CD4-positive, alpha-beta T cell treated with Interleukin-15 for 1 hour (primary cell): Measurements from ENCODE around the gene REC8.
"Not testable (repeated sequence)": the region's sequence is repeated elsewhere in the genome, so short reads cannot be mapped to it uniquely, and the experiment has no call there.

Experiments
- DNase-seq: peaks from one replicate; pipeline ENCODE4 v3.0.0-alpha.2; 2020

The REC8 gene

GRCh38 chr14:24185741-24186140 is 13.9 kb downstream of the REC8 start:
- DNase-seq: no peak

- DNase-seq: no peak
These were observed 15.1 kb downstream of the REC8 start for GRCh38 chr14:24186831-24187538.

GRCh38 chr14:24187539-24187915 is 15.6 kb downstream of the REC8 start:
- DNase-seq: no peak

GRCh38 chr14:24188251-24189058 is 16.6 kb downstream of the REC8 start, which contains the start of gene IPO4:
Gene IPO4, minus strand, starts transcription at chr14:24188816. Its CDS starts 29 bp downstream, at chr14:24188787.
- peak; percentile 96 for DNase-seq

- no peak for DNase-seq
These were observed 17.1 kb downstream of the REC8 start for GRCh38 chr14:24189059-24189375.

- no peak for DNase-seq
These were observed 17.6 kb downstream of the REC8 start for GRCh38 chr14:24189460-24189859.

GRCh38 chr14:24190416-24190815 is 18.5 kb downstream of the REC8 start:
- no peak for DNase-seq

- no peak for DNase-seq
These were observed 21.1 kb downstream of the REC8 start for GRCh38 chr14:24192933-24193332.

- no peak for DNase-seq
These were observed 22.4 kb downstream of the REC8 start for GRCh38 chr14:24194186-24194872.

GRCh38 chr14:24194873-24195185 is 22.9 kb downstream of the REC8 start:
- DNase-seq: no peak

GRCh38 chr14:24195186-24196070 is 23.5 kb downstream of the REC8 start, which contains the start of gene TM9SF1:
Gene TM9SF1, minus strand, starts transcription at chr14:24195441. Its CDS starts 422 bp downstream, at chr14:24195019.
- peak; percentile 93 for DNase-seq

- no peak for DNase-seq
These were observed 24.5 kb downstream of the REC8 start for GRCh38 chr14:24196071-24197055.

GRCh38 chr14:24197056-24197450 is 25.2 kb downstream of the REC8 start:
- no peak for DNase-seq

GRCh38 chr14:24198814-24199524 is 27.1 kb downstream of the REC8 start:
- DNase-seq: no peak

GRCh38 chr14:24202538-24202937 is 30.7 kb downstream of the REC8 start:
- DNase-seq: not testable (repeated sequence)

GRCh38 chr14:24203249-24203886 is 31.5 kb downstream of the REC8 start:
- not testable (repeated sequence) for DNase-seq

GRCh38 chr14:24204163-24205146 is 32.6 kb downstream of the REC8 start:
- no peak for DNase-seq

- DNase-seq: no peak
These were observed 34.6 kb downstream of the REC8 start for GRCh38 chr14:24206260-24207103.
